ENCODE data around the gene NMB.
"Not testable (repeated sequence)": the region's sequence is repeated elsewhere in the genome, so short reads cannot be mapped to it uniquely, and the experiment has no call there.

The NMB gene

GRCh38 chr15:84658080-84658787, at the start of gene NMB:
Gene NMB (minus strand): TSS chr15:84658199. CDS start chr15:84658152, 47 bp downstream.
- DNase-seq: peak; percentile 32

GRCh38 chr15:84703808-84704207, 45.8 kb upstream of the NMB start:
- DNase-seq: no peak

GRCh38 chr15:84702961-84703482, 45.0 kb upstream of the NMB start:
- no peak for DNase-seq

GRCh38 chr15:84699538-84700191, 41.7 kb upstream of the NMB start:
- no peak for DNase-seq

- no peak for DNase-seq
These were observed 39.4 kb upstream of the NMB start for GRCh38 chr15:84697236-84697990.

- DNase-seq: no peak
These were observed 38.8 kb upstream of the NMB start for GRCh38 chr15:84696757-84697156.

- DNase-seq: no peak
These were observed 32.3 kb upstream of the NMB start for GRCh38 chr15:84690342-84690741.

- no peak for DNase-seq
These were observed 31.9 kb upstream of the NMB start for GRCh38 chr15:84689858-84690257.

- not testable (repeated sequence) for DNase-seq
These were observed 28.4 kb upstream of the NMB start for GRCh38 chr15:84686446-84686845.

GRCh38 chr15:84685304-84685703, 27.3 kb upstream of the NMB start:
- DNase-seq: no peak

- DNase-seq: no peak
These were observed 26.1 kb upstream of the NMB start for GRCh38 chr15:84684092-84684491.

GRCh38 chr15:84681831-84682230, 23.8 kb upstream of the NMB start:
- DNase-seq: no peak

- no peak for DNase-seq
These were observed 13.2 kb upstream of the NMB start for GRCh38 chr15:84671211-84671610.

GRCh38 chr15:84669726-84670125, 11.7 kb upstream of the NMB start:
- no peak for DNase-seq

- no peak for DNase-seq
These were observed 10.4 kb upstream of the NMB start for GRCh38 chr15:84668221-84668982.

GRCh38 chr15:84666373-84666772, 8.4 kb upstream of the NMB start:
- no peak for DNase-seq

- DNase-seq: no peak
These were observed 3.0 kb upstream of the NMB start for GRCh38 chr15:84661001-84661400.

GRCh38 chr15:84659904-84660781, 2.1 kb upstream of the NMB start:
- no peak for DNase-seq

- DNase-seq: no peak
These were observed 901 bp upstream of the NMB start for GRCh38 chr15:84658788-84659411.

- DNase-seq: no peak
These were observed 285 bp downstream of the NMB start for GRCh38 chr15:84657748-84658079.

- no peak for DNase-seq
These were observed 1.0 kb downstream of the NMB start for GRCh38 chr15:84656972-84657371.
